Amygdala (tissue), 56 donors: ENCODE data around the gene EHBP1.
"Not testable (repeated sequence)": the region's sequence is repeated elsewhere in the genome, so short reads cannot be mapped to it uniquely, and the experiment has no call there.

Experiments used
- DNase-seq, 56 donors: peaks; one replicate each; lab custom pipeline; 2025; lab: John Stamatoyannopoulos, UW

Gene EHBP1

DNA sequence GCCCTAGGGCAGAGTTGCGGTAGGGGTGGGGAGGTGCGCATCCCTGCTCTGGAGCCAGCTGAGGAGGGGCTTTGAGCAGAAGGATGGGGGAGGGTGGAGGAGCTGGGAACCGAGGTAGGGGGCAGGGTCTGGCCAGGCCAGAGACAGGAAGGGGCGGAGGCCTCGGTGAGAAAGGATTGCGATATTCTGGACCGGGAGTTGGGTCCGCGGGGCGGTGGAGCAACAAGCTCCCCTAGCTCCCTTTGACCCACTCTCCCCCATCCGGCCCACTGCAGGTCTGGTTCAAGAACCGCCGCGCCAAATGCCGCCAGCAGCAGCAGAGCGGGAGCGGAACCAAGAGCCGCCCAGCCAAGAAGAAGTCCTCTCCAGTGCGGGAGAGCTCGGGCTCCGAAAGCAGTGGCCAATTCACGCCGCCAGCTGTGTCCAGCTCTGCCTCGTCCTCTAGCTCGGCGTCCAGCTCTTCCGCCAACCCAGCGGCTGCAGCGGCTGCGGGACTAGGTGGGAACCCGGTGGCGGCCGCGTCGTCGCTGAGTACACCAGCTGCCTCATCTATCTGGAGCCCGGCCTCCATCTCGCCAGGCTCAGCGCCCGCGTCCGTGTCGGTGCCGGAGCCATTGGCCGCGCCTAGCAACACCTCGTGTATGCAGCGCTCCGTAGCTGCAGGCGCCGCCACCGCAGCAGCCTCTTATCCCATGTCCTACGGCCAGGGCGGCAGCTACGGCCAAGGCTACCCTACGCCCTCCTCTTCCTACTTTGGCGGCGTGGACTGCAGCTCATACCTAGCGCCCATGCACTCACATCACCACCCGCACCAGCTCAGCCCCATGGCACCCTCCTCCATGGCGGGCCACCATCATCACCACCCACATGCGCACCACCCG lies 350.0 kb downstream of the EHBP1 start:
- peak in 1 of 56 donors; percentile 32 for DNase-seq

DNA sequence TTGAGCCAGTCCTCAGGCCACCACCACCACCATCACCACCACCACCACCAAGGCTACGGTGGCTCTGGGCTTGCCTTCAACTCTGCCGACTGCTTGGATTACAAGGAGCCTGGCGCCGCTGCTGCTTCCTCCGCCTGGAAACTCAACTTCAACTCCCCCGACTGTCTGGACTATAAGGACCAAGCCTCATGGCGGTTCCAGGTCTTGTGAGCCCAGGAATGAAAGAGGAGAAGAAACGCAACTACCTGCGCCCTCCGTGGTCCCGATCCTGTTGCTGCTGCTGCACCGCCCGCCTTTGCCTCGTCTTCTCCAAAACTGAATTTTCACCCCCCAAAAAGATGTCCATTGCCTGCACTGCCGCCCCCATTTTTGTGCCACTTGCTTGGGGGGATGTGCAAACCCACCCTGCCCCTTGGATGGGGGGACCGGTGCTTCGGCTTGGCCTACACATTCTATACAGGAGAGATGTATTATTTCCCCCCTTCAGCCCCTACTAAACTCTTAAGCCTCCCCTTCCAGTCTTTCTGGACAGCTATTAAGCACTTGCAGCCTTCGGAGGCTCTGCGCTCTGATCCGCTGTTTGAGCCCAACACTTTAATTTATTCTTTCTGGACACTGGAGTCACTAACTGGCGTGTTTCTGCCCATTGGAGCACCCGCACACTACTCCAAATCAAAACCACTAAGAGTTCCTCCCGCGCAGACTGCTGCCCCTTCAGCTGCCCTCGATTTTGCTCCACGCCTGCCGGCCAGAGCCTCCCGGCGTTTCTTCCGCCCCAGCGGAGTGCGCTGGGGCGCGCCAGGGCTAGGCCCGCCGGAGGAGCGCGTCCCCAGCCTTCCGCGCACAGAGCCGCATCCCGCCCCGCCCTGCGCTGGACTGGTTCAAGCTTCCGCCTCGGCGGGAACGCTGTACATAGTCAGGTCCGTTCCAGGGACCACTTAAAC lies 350.9 kb downstream of the EHBP1 start:
- no peak for DNase-seq

- no peak for DNase-seq
Observed at GRCh38 chr2:63057249-63058143, 352.0 kb downstream of the EHBP1 start.

DNA sequence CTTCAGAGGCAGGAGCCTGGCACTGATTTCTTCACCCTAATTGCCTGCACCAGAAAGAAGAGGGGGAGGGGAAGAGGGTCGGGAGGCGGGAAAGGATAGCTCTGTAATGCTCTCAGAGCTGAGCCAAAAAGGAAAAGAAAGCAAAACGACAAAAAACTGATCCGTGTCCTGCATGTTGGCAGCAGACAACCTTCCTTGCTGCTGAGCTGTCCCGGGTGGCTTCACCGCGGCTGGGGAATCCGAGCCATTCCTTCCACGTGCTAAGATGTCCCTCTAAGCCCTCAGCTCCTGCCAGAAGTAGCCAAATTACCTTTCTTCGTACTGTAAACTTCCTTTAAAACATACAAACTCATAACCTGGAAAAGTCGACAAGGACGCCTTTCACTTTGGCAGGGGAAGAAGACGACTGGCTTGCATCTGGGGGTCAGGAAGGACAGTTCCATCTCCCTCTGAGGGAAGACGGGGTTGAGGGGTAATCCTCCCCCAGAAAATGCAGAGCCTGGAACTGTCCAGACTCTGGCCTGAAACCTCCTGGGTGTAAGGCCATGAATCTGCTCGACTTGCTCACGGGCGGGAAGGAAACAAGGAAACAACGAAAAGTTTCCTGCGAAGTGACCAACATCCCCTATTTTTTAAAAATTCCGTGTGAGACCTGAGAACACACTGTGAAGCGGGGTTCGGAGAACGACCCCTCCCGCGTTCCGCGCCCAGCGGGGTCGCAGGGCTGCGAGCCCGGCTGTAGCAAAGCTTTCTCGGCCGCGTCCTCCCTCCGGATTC lies 352.8 kb downstream of the EHBP1 start:
- DNase-seq, result no peak

GRCh38 chr2:63058921-63059792 lies 353.6 kb downstream of the EHBP1 start:
- DNase-seq, result no peak

- DNase-seq, result no peak
Observed at GRCh38 chr2:63059793-63060471, 354.4 kb downstream of the EHBP1 start.

DNA sequence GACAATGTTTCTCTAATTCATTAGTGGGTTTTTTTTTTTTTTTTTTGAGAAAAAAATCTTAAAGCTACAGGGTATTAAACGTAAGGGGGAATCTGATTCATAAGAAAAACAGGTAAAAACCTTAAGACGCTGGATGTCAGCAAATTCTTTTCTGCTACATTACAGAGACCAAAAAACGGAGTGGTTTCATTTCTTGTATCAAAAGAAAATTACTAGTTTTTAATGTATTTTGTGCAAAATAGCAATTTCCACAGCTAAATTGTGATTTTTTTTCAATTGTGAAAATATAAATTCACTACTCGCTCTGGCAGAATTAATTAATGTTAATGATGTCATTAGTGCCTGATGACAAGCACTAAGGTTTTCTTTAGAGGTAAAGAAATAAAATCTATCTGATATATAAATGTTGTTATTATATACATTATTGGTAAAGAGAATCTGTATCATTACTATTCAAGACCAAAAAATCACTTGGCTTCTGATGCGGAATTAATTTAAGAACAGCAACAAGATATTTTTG lies 355.0 kb downstream of the EHBP1 start:
- DNase-seq, result no peak

- DNase-seq, result no peak
Observed at GRCh38 chr2:63064197-63064596, 358.7 kb downstream of the EHBP1 start.

DNA sequence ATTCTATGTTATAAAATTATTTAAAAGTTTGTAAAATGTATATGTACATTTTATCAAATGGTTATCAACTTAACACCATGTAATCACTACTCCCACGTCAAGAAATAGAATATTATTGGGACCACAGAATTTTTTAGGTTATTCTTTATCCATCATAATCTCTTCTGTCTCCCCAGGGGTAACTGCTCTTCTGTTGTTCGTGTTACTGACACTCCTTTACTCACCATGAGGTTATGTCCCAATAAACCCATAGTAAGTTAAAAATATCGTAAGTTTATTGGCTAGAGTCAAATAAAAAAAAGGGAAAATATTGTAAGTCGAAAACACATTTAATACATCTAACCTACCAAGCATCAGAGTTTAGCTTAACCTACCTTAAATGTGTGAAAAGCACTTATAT lies 359.1 kb downstream of the EHBP1 start:
- no peak for DNase-seq

DNA sequence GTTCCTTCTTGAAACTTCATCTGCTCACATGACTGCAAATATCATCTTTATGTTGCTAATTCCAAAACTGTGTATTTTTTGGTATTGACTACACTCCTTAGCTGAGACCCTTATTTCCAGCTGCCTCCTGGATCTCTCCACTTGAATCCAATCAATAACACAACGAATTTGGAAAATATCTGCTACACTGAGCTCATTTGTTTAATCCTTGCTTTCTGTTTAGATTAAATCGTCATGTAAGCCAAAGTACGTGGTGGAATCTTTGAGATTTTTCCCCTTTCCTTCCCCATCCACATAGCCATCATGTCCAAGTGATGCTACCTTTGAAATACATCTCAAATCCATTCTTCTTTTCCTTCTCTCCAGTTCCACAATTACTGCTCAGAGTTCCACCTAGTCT lies 360.8 kb downstream of the EHBP1 start:
- no peak for DNase-seq

DNA sequence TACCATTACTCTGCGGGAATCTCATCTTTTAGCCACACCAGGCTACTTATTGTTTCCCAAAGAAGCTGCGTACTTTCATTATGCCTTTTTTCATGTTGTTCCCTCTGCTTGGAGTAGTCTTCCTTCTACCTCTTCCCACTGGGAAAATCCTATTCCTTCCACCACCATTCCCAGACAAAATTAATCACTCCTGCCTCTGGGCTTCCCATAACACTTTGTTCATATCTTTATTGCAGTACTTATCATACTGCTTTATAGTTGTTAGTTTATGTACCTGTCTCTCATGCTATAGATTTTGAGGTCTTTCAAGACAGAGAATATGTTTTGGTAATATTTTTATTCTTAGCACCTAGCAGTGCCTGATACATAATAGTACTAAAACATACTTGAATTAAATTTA lies 361.3 kb downstream of the EHBP1 start:
- DNase-seq, result no peak

DNA sequence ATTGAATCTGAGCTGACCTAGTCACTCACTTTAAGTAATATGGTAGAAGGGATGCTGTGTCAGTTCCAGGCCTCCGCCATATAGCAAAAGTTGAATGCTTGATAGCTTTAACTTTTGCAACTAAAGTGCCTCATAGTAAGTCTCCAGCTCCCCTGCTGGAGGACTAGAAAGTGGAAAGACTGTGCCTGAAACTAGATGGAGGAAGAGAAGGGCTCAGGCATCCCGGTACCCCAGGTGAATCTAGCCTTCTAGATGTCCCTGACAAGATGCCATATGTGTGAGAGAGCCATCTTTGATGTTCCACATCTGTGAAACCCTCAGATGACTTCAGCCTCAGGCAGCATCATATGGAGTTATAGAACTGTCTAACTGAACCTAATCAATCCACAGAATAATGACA lies 366.2 kb downstream of the EHBP1 start:
- DNase-seq, result no peak

- no peak for DNase-seq
Observed at GRCh38 chr2:63073994-63074393, 368.5 kb downstream of the EHBP1 start.

- DNase-seq, result not testable (repeated sequence)
Observed at GRCh38 chr2:63074399-63074798, 368.9 kb downstream of the EHBP1 start.

- DNase-seq, result no peak
Observed at GRCh38 chr2:63078852-63079606, 373.5 kb downstream of the EHBP1 start.

DNA sequence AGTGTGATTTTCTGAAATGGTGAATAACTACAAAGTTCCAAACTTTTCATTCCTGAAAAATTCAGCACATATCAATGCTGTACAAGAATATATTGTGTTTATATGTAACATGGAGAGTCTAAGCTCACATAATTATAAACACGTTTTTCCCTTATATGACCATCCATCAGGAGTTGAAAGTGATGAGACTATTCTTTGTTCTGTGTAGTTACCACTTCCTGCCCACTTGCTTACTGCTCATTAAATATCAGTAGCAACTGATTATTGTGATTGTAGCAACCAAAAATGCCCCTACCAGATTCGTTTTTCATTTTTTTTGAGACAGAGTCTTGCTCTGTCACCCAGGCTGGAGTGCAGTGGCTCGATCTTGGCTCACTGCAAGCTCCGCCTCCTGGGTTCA lies 375.9 kb downstream of the EHBP1 start:
- DNase-seq, result no peak

DNA sequence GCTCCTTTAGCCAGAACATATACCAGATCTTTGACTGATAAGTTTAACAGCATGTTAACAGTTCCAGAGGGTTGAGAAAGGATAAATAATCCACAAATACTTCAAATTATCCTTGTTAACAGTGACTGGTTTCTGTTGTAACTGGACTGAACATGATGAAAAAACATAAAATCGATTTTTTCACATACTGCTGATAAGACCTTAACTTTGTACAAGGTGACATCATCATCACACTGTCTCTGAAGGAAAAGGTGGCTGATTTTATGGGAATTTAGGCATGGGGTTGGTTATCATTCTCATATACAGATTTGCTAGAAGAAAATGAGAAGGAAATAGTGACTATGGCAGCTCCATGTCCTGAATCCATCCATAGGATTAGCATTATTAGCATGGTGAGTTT lies 381.2 kb downstream of the EHBP1 start:
- DNase-seq, result no peak
